K562 (cell line): ENCODE data around the gene GPR78. TPM values are rescaled to one million over a fixed set of nuclear protein-coding genes. Genes with fewer than 3 reads are reported as not detected.

ENCODE experiments used
- ATAC-seq: fragments of 200-7000 bp; cut with Tn5 transposase; 3 replicates; pipeline ENCODE4 v1.9.1; 2020; ENCODE audit warnings: moderate library complexity
- BruUV-seq: library from RNA; stranded (reverse); fragments of 400-500 nt; replicated peaks from 2 replicates; lab custom pipeline; 2021; lab: Mats Ljungman, UMichigan
- CTCF ChIA-PET: fragments of 300-600 bp; formaldehyde crosslinking; extraction: SDS; loops from one replicate; lab custom pipeline; 2021; ENCODE audit warnings: low intra/inter-chr PET ratio; lab: Yijun Ruan, JAX
- POLR2A ChIA-PET: fragments of 300-600, 350-650 bp; sonication (Branson Sonifier 250); formaldehyde crosslinking; extraction: SDS; loops from one replicate; lab custom pipeline; 2021; ENCODE audit warnings: antibody characterized with exemption, inconsistent platforms; lab: Yijun Ruan, JAX
- DNase-seq, 4 experiments: peaks; one replicate each; pipeline versions ENCODE4 v3.0.0 to v3.0.0-alpha.2; 2011 to 2018; ENCODE audit warnings: low spot score in 3 of 4, mixed read lengths in 3 of 4; ENCODE audit errors: extremely low read depth in 1 of 4
- FAIRE-seq: peaks from 2 replicates; lab custom pipeline; 2011; peaks lifted over from hg19 to GRCh38; lab: Jason Lieb, UNC
- H2AFZ ChIP-seq: 2 replicates; pipeline ENCODE4 v1.6.0; 2011; ENCODE audit warnings: low read depth, low read length, control low read depth, inconsistent platforms
- H3K27ac ChIP-seq: fragments of 200-600 bp; 3 replicates; pipeline ENCODE4 v1.8.0; 2011; ENCODE audit warnings: low read depth, mild to moderate bottlenecking, control low read depth, inconsistent platforms, low read length, moderate library complexity, mixed read lengths; ENCODE audit errors: extremely low read depth
- H3K27me3 ChIP-seq, 2 experiments: fragments of 300-600 bp in 1 of 2; 2 replicates in 1 of 2; 3 replicates in 1 of 2; pipeline versions ENCODE4 v1.6.0 to v1.8.0; 2011; ENCODE audit warnings: inconsistent platforms in 2 of 2, low read length in 2 of 2, mild to moderate bottlenecking in 1 of 2, mixed read lengths in 1 of 2, moderate library complexity in 1 of 2; ENCODE audit not compliant: control insufficient read depth in 2 of 2, insufficient read depth in 2 of 2
- H3K36me3 ChIP-seq: fragments of 300-600 bp; 3 replicates; pipeline ENCODE4 v1.8.0; 2011; ENCODE audit warnings: mild to moderate bottlenecking, low read length, inconsistent platforms; ENCODE audit not compliant: control insufficient read depth, insufficient read depth
- H3K4me1 ChIP-seq, 2 experiments: fragments of 200-600 bp in 1 of 2; replicated peaks in 1 of 2; 2 replicates in 1 of 2; 3 replicates in 1 of 2; pipeline versions ENCODE4 v1.5.1 to v1.8.0; 2011; ENCODE audit warnings: inconsistent platforms in 2 of 2, low read length in 2 of 2, mild to moderate bottlenecking in 1 of 2, mixed read lengths in 1 of 2, moderate library complexity in 1 of 2; ENCODE audit not compliant: control insufficient read depth in 2 of 2, insufficient read depth in 2 of 2
- H3K4me2 ChIP-seq: 2 replicates; pipeline ENCODE4 v1.6.1; 2011; ENCODE audit warnings: low read length, control low read depth, inconsistent platforms, mixed read lengths; ENCODE audit not compliant: insufficient read depth
- H3K4me3 ChIP-seq: fragments of 200-600 bp; sonication (generic), shearing (Covaris generic); 2 replicates; pipeline ENCODE4 v1.5.1; 2016; ENCODE audit warnings: control low read depth, inconsistent platforms
- H3K79me2 ChIP-seq: fragments of 200-600 bp; 3 replicates; pipeline ENCODE4 v1.8.0; 2011; ENCODE audit warnings: low read length, inconsistent platforms; ENCODE audit not compliant: control insufficient read depth, insufficient read depth
- H3K9ac ChIP-seq, 2 experiments: 2 replicates each; pipeline versions ENCODE4 v1.6.0 to v1.6.1; 2011; ENCODE audit warnings: low read depth in 2 of 2, low read length in 2 of 2, control low read depth in 1 of 2, inconsistent platforms in 1 of 2, mild to moderate bottlenecking in 1 of 2, mixed read lengths in 1 of 2; ENCODE audit not compliant: insufficient read depth in 1 of 2
- H3K9me1 ChIP-seq: one replicate; pipeline ENCODE4 v1.6.0; 2011; ENCODE audit warnings: inconsistent platforms, mild to moderate bottlenecking, low read length, moderate library complexity; ENCODE audit not compliant: control insufficient read depth, insufficient read depth
- H3K9me3 ChIP-seq: replicated peaks from 2 replicates; pipeline ENCODE4 v1.5.1; 2011; ENCODE audit warnings: low read depth, low read length, inconsistent platforms; ENCODE audit not compliant: control insufficient read depth, insufficient read depth
- H4K20me1 ChIP-seq: replicated peaks from 2 replicates; pipeline ENCODE4 v1.6.1; 2011; ENCODE audit warnings: low read length, inconsistent platforms, mixed read lengths; ENCODE audit not compliant: control insufficient read depth, insufficient read depth
- HMGN3 ChIP-seq: IDR thresholded peaks from 2 replicates; pipeline ENCODE4 v1.6.1; 2011; ENCODE audit warnings: borderline replicate concordance, low read depth, mild to moderate bottlenecking, mixed read lengths, low read length; ENCODE audit not compliant: insufficient read length; ENCODE audit errors: extremely low read depth
- SMARCA5 ChIP-seq: fragments of 450-650 bp; IDR thresholded peaks from 2 replicates; pipeline ENCODE4 v1.6.1; 2016
- SREBF1 ChIP-seq: fragments of 150-350 bp; IDR thresholded peaks from 2 replicates; pipeline ENCODE4 v1.6.1; 2014; ENCODE audit warnings: antibody characterized with exemption, low read depth, low read length, borderline replicate concordance
- ZNF436 ChIP-seq: fragments of 250-450, 450-650 bp; sonication (Bioruptor Pico); formaldehyde crosslinking; IDR thresholded peaks from 2 replicates; pipeline ENCODE4 v1.7.0; 2020; ENCODE audit warnings: mild to moderate bottlenecking
- WGBS: fragments of 100-300 bp; shearing (Covaris generic); methylation state at CpG from one replicate; pipeline ENCODE4 v1.1.6; 2016; ENCODE audit warnings: low coverage, mixed read lengths; ENCODE audit not compliant: insufficient coverage; ENCODE audit errors: missing lambda C conversion rate; 5-methylcytosine and 5-hydroxymethylcytosine counted together
- in situ Hi-C: fragments of 300-500 bp; cut with MboI; formaldehyde crosslinking; loops from 4 replicates; pipeline ENCODE4 v1.15.0; 2018; ENCODE audit warnings: inconsistent platforms, mixed read lengths
- intact Hi-C: fragments of 100-400 bp; cut with micrococcal nuclease; formaldehyde crosslinking; loops from 2 replicates; pipeline ENCODE4 v1.14.2; 2022
- polyA plus RNA-seq, 8 experiments: library from polyadenylated mRNA; depleted of rRNA in 4 of 8; stranded (reverse) in 5 of 8; unstranded in 3 of 8; fragments of >200 nt; fragmentation: Nextera tagmentation in 2 of 8; fragmentation: Illumina TruSeq in 1 of 8; extraction: Ambion mirVana in 2 of 8; extraction: Trizol in 1 of 8; gene quantifications; 2 replicates each; pipeline versions ENCODE4 v1.2.1 to v1.2.3, GENCODE V29; 2011 to 2014; ENCODE audit warnings: inconsistent platforms in 1 of 8, missing spikeins in 1 of 8
- total RNA-seq, 7 experiments: library from RNA; depleted of rRNA in 6 of 7; stranded (reverse); fragments of >200 nt in 6 of 7; fragmentation: Illumina TruSeq in 2 of 7; extraction: Trizol in 2 of 7; gene quantifications; 2 replicates each; pipeline versions ENCODE4 v1.2.1 to v1.2.3, GENCODE V29; 2011 to 2021; ENCODE audit warnings: low replicate concordance in 1 of 7
- TF ChIP-seq, protein P1 (sequence below): fragments of 450-650 bp; IDR thresholded peaks from 2 replicates; pipeline ENCODE4 v1.6.1; 2014; ENCODE audit warnings: low read depth, mild to moderate bottlenecking, moderate library complexity, borderline replicate concordance

Gene GPR78
- total and polyA plus RNA-seq, 9 of the 15 experiments (the other 6 are each of a cell fraction or from before 2014, with no cell fraction given) = 0.04 to 0.13 (median 0.07) TPM; not detected in 4

DNA sequence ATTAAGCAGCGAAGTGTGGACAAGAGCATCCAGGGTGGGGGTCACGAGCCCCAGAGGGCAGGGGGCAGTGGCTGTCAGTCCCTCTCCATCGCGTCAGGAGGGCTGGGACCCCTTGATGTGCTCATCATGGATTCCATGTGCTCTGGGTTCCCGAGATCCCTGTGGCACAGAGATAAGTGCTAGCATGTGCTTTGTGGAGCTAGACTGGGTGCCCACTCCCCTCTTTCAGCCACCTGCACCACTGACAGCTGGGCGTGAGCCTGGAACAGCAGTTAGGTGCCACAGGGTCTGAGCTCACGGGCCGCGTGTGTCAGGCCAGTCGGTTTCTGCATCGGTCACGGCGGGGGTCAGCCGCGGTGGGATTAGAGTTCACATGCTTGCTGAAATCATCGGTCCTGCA, 36.6 kb downstream of the GPR78 start:
- no peak for DNase-seq
- no peaks in the 10 kb centered on the region for H3K9me1 ChIP-seq
- no peak for TF ChIP-seq ZNF436 (CRISPR knock-in tag)
- TF ChIP-seq SMARCA5 = no peak
- TF ChIP-seq, protein P1, sequence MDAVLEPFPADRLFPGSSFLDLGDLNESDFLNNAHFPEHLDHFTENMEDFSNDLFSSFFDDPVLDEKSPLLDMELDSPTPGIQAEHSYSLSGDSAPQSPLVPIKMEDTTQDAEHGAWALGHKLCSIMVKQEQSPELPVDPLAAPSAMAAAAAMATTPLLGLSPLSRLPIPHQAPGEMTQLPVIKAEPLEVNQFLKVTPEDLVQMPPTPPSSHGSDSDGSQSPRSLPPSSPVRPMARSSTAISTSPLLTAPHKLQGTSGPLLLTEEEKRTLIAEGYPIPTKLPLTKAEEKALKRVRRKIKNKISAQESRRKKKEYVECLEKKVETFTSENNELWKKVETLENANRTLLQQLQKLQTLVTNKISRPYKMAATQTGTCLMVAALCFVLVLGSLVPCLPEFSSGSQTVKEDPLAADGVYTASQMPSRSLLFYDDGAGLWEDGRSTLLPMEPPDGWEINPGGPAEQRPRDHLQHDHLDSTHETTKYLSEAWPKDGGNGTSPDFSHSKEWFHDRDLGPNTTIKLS = no peak
- no peak for TF ChIP-seq HMGN3
- TF ChIP-seq SREBF1 = no peak
- TF ChIP-seq, all 486 proteins: peak for 0
- FAIRE-seq (no peak), ATAC-seq (no peak)
- no peak overlapping the region for H2AFZ ChIP-seq
- H3K4me1 ChIP-seq = no peaks in the 10 kb centered on the region
- H3K9ac ChIP-seq = no peak overlapping the region
- intact Hi-C loops = no loop called here
- H3K4me3 ChIP-seq = no peak overlapping the region
- no peaks in the 10 kb centered on the region for H3K36me3 ChIP-seq
- no TSS peak for BruUV-seq
- no peaks in the 10 kb centered on the region for H3K9me3 ChIP-seq
- in situ Hi-C loops = no loop called here
- no peak overlapping the region for H3K27ac ChIP-seq
- 14% methylated on average over 11 of the region's 16 CpGs for WGBS
- H3K27me3 ChIP-seq = peaks cover 0 to 42% of the 10 kb centered on the region in 2 experiments; a peak in 3 of 5 replicates
- H3K4me2 ChIP-seq = no peak overlapping the region
- CTCF ChIA-PET = no interaction called here
- no peaks in the 10 kb centered on the region for H4K20me1 ChIP-seq
- POLR2A ChIA-PET = no interaction called here
- no peaks in the 10 kb centered on the region for H3K79me2 ChIP-seq
